Islet of Langerhans (tissue), 1 donor: Measurements from ENCODE around the gene ERFL.

Experiments
- FAIRE-seq: peaks from one replicate; lab custom pipeline; 2011; peaks lifted over from hg19 to GRCh38; lab: Jason Lieb, UNC

Gene ERFL

DNA sequence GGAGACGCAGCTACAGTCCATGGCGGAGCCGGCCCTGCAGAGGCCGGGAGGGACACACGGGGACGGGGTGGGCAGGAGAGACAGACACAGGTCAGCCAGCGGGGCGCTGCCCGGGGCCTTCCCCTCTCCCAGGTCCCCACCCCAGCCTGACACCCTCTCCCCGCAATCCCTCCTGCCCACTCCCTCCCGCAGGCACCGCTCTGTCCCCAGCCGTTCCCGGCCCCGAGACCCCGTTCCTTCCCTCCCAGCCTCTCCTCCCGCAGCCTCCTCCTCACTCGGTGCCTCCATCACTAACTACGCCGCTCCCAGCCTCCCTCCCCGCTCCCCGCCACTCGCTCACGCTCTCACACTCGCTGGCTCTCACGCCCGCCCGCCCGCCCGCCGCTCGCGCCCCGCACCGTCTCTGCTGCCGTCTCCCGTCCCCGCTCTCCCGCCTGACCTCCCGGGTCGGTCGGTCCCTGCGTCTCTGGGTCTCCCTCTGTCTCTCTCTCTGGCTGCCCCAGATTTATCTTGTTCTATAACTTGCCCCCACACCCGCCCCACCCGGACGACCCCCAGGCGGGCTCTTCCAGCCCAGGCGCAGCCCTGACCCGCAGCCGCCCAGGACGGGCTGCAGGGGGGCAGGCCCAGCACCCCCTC, 15.2 kb downstream of the ERFL start:
- FAIRE-seq: no peak

GRCh38 chr19:41911889-41912731, 16.1 kb downstream of the ERFL start:
- no peak for FAIRE-seq

DNA sequence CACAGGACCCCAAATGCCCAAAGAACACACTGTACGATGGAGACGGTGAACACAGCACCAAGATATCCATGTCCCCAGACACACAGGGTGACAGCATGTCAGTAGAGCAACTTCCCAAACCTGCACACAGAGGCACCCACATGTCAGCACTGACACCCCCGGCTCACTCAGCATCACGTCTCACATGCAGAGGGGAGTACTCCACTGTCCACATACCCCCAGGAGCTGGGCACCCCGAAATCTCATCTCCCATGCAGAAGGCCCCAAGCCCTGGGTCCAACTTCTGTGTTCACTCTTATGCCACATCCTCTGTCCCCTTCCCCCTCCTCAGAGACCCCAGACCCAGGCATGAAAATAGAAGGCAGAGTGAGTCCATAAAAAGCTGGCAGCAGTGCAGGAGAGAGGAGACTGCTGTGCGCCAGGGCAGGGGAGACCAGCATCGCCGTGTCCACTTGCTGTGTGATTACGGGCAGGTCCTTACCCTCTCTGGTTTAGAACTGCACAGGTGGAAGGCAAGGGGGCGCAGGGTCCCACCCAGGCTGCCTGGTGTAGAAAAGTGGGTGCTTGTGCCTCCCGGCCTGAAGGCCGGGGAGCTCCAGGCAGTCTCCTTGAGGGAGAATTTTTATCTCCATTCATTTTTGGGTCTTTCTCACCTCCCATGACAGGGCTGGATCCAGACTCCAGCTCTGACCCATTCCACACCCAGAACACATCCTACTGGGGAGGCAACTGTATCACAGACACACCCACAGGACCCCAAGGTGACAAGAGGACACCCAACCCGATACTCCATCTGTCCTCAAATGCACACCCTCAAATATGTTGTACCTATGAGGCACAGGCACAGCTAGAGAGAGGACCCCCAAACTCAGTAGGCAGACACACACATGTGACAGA, 17.0 kb downstream of the ERFL start:
- no peak for FAIRE-seq

GRCh38 chr19:41910240-41910991, 17.8 kb downstream of the ERFL start:
- no peak for FAIRE-seq

- no peak for FAIRE-seq
Observed at GRCh38 chr19:41909706-41910105, 18.5 kb downstream of the ERFL start.

- FAIRE-seq: no peak
Observed at GRCh38 chr19:41908724-41909464, 19.4 kb downstream of the ERFL start.

DNA sequence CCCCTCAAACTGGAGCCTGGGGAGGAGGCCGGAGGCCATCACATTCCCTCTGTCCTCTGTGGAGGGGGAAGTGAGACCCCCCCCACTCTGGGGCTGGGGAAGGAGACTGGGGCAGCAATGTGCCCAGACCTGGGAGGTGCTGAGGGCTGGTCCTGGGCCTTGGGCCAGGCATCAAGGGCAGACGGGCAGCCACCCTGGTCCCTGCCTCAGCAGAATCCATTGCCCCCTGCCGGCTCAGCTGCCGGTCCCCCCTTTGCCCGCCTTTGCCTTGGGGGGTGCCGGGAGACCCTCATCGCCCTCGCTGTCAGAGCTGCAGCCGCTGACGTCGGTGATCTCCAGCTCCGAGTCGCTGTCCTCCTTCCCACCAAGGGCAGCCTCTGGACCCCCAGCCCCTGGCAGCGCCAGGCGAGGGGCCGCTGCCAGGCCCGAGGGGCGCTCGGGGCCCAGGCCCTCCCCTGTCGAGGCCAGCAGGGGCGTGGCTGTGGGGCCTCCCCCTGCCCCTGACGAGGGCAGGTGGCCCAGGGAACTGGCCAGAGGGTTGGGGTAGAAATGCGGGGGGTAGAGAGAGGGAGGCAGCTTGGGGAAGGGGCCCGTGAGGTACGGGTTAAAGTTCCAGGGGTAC, 20.1 kb downstream of the ERFL start:
- FAIRE-seq: no peak

DNA sequence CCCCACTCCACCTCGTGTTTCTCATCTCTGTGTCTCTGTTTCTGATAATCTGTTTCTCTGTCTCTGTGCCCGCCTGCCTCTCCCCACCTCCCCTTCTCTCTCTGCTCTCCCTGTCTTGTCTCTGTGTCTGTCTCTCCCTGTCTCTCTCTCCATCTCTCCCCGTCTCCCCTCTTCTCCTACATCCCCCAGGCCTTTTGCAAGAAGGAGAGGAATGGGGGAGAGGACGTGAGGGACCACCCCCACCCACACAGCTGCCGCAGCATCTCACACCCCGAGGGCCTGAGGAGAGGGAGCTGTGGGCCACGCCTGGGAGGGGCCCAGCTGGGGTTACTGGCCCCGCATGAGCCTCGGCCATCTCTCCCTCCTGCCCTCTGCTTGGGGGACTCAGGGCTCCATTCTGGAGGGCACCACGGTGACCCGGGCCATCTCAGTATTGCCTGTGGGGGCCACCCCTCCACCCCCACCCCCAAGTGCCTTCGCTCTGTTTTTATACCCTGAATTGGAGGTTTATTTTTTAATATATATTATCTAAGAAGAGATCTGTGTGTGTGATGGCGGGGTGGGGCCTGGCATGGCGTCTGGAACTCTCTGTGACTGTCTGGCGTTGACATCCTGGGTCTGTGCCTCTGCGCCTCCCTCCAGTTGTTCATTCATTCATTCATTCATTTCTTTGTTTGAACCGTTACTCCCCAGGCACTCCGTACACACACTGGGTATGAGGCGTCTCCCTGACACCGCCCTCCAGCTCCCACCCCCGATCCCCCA, 21.2 kb downstream of the ERFL start:
- no peak for FAIRE-seq

- FAIRE-seq: no peak
Observed at GRCh38 chr19:41906271-41906670, 22.0 kb downstream of the ERFL start.

DNA sequence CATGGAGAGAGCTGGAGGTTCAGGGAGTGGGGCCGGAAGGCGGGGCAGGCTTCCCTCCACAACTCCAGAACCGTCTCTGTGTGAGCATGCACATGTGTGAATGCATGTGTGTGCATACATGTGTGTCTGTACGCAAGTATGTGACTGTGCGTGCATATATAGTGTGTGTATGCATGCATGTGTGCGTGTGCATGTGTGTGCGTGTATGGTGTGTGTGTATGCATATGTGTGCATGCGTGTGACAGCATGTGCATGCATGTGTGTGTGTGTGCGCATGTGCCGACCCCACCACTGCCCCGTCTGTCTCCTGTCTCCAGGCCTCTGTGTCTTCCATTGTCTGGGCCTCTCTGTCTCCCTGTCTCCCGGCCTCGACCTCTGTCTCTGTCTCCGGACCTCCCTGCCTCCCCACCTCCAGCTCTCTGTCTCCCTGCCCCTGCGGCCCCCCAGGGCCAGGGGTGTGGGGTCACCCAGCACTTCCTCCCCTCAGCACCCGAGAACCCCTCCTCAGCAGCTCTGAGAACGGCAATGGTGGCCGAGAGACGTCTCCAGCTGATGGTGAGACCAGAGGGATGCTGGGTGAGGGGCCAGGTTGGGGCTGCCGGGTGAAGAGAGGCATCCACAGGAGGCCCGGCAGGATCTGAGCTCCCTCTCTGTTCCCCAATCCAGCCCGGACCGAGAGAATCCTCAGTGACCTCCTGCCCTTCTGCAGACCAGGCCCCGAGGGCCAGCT, 22.8 kb downstream of the ERFL start:
- no peak for FAIRE-seq

DNA sequence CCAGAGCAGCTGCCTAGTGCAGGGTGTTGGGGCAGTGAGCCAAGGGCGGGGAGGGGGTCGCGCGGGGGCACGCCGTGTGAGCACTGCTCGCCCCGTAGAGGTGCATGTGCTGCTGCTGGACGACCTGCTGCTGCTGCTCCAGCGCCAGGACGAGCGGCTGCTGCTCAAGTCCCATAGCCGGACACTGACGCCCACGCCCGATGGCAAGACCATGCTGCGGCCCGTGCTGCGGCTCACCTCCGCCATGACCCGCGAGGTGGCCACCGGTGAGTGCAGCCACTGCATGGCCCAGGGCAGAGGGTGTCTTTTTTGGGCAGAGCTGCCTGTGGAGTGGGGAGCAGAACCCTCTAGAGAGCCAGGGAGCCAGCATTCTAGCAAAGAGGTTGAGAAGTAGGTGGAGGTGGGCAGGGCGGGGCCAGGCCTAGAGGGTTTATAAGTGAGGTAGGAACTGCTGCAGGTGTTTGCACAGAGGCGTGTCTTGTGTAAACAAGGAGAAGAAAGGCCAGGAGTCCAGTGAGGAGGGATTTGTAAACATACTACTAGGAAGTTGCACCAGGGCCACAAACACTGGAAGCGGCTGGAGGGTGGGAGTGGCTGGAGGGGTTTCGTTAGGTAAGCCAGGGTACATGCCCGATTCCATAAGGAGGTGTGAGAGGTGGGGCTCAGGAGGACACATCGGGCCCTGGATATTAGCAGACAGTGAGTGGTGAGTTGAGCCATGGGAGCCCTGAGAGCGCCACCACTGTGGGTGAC, 24.0 kb downstream of the ERFL start:
- FAIRE-seq: no peak

DNA sequence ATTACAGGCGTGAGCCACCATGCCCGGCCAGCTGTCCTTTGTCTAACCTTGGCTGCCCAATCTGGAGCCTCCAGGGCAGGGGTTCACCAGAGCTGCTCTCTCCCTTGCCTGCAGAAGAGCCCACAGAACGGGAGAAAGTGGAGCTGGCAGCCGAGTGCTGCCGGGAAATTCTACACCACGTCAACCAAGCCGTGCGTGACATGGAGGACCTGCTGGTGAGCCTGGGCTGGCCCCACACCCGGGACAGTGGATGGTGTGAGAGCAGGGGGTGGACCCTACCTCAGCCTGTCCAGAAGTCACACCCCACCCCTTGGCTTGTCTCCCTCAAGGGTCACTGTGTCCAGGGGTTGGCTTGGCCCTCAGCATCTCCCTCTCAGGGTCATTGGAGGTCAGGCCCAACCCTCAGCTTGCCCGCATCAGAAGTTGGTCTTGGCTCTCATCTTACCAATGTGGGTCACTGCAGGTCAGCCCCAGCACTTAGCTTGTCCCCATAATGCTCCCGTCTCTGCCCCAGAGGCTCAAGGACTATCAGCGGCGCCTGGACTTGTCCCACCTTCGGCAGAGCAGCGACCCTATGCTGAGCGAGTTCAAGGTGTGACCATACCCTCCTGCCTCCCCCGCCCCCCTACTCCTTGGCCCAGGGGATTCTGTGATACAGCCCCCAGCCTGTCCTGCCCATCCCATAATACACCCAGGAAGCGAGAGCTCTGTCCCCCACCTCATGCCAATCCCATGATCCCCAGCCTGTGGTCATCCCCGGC, 24.9 kb downstream of the ERFL start:
- no peak for FAIRE-seq

GRCh38 chr19:41902594-41902993, 25.7 kb downstream of the ERFL start:
- FAIRE-seq: no peak

GRCh38 chr19:41901707-41902360, 26.4 kb downstream of the ERFL start:
- no peak for FAIRE-seq

- no peak for FAIRE-seq
Observed at GRCh38 chr19:41898235-41898634, 30.0 kb downstream of the ERFL start.

DNA sequence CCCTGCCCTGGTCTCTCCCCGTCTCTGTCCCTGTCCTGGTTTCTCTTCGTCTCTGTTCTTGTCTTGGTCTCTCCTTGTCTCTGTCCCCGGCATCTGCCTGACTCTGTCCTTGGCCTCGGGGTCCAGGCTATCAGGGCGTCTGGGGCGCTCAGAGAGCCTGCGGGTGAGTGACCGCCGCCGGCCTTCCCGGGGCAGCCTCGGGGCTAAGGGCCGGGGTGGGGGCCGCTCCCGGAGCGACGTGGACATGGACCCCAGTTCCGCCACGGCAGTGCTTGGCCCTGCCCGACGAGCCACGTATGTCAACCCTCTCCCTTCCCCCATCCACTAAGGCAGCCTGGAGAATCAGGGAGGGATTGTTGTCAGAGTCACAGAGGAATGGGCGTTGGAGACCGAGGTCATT, 30.4 kb downstream of the ERFL start:
- no peak for FAIRE-seq

GRCh38 chr19:41897181-41897580, 31.1 kb downstream of the ERFL start:
- no peak for FAIRE-seq
